Trophoblast cell (in vitro differentiated cells and primary cell): ENCODE results near the gene OXNAD1.

Source experiments
- DNase-seq, 2 donors: peaks; one replicate each; pipeline ENCODE4 v3.0.0-alpha.2; 2016
- H2AFZ ChIP-seq: 2 replicates; pipeline ENCODE4 v1.6.1; 2013; ENCODE audit warnings: low read length, moderate library complexity, mild to moderate bottlenecking; ENCODE audit not compliant: insufficient read depth, poor library complexity
- H2AK5ac ChIP-seq: 2 replicates; pipeline ENCODE4 v1.6.1; 2013; ENCODE audit warnings: mild to moderate bottlenecking, low read length
- H2BK120ac ChIP-seq: 2 replicates; pipeline ENCODE4 v1.6.1; 2013; ENCODE audit warnings: low read length, mild to moderate bottlenecking, moderate library complexity; ENCODE audit not compliant: insufficient read depth, poor library complexity
- H2BK12ac ChIP-seq: 2 replicates; pipeline ENCODE4 v1.6.1; 2013; ENCODE audit warnings: mild to moderate bottlenecking, low read length, moderate library complexity
- H2BK5ac ChIP-seq: 2 replicates; pipeline ENCODE4 v1.6.1; 2013; ENCODE audit warnings: low read length, low read depth, moderate library complexity, mild to moderate bottlenecking; ENCODE audit not compliant: poor library complexity
- H3K14ac ChIP-seq: 2 replicates; pipeline ENCODE4 v1.6.1; 2013; ENCODE audit warnings: mild to moderate bottlenecking, low read length
- H3K18ac ChIP-seq: 2 replicates; pipeline ENCODE4 v1.6.1; 2013; ENCODE audit warnings: mild to moderate bottlenecking, low read length
- H3K23ac ChIP-seq: 2 replicates; pipeline ENCODE4 v1.6.1; 2013; ENCODE audit warnings: low read length
- H3K27ac ChIP-seq: 2 replicates; pipeline ENCODE4 v1.5.1; 2013; ENCODE audit warnings: low read depth, mild to moderate bottlenecking, inconsistent platforms, low read length, moderate library complexity
- H3K27me3 ChIP-seq: 2 replicates; pipeline ENCODE4 v1.6.1; 2013; ENCODE audit warnings: inconsistent platforms, mild to moderate bottlenecking, low read length, moderate library complexity; ENCODE audit not compliant: insufficient read depth
- H3K36me3 ChIP-seq, 2 experiments: 1 replicate in 1 of 2; 2 replicates in 1 of 2; pipeline ENCODE4 v1.6.1; 2013; ENCODE audit warnings: low read length in 2 of 2, mild to moderate bottlenecking in 2 of 2, moderate library complexity in 1 of 2; ENCODE audit not compliant: insufficient read depth in 2 of 2, control insufficient read depth in 1 of 2
- H3K4ac ChIP-seq: 2 replicates; pipeline ENCODE4 v1.6.1; 2013; ENCODE audit warnings: low read depth, mild to moderate bottlenecking, low read length, moderate library complexity
- H3K4me1 ChIP-seq, 2 experiments: 1 replicate in 1 of 2; 2 replicates in 1 of 2; pipeline ENCODE4 v1.6.1; 2013; ENCODE audit warnings: low read length in 2 of 2, mild to moderate bottlenecking in 2 of 2, moderate library complexity in 1 of 2; ENCODE audit not compliant: insufficient read depth in 2 of 2, control insufficient read depth in 1 of 2
- H3K4me2 ChIP-seq: 2 replicates; pipeline ENCODE4 v1.6.1; 2013; ENCODE audit warnings: inconsistent platforms, mild to moderate bottlenecking, low read length, moderate library complexity
- H3K4me3 ChIP-seq: 2 replicates; pipeline ENCODE4 v1.5.1; 2013; ENCODE audit warnings: mild to moderate bottlenecking, low read depth, low read length, inconsistent platforms
- H3K79me1 ChIP-seq: one replicate; pipeline ENCODE4 v1.6.1; 2013; ENCODE audit warnings: low read length
- H3K79me2 ChIP-seq: 2 replicates; pipeline ENCODE4 v1.6.1; 2013; ENCODE audit warnings: low read length, mild to moderate bottlenecking; ENCODE audit not compliant: control insufficient read depth, insufficient read depth, poor library complexity
- H3K9ac ChIP-seq: 2 replicates; pipeline ENCODE4 v1.6.1; 2013; ENCODE audit warnings: mild to moderate bottlenecking, low read length
- H3K9me3 ChIP-seq: 2 replicates; pipeline ENCODE4 v1.6.1; 2013; ENCODE audit warnings: low read depth, mild to moderate bottlenecking, control low read depth, inconsistent platforms, low read length; ENCODE audit not compliant: insufficient read depth
- H4K12ac ChIP-seq: 2 replicates; pipeline ENCODE4 v1.6.1; 2013; ENCODE audit warnings: low read depth, mild to moderate bottlenecking, low read length, moderate library complexity
- H4K8ac ChIP-seq: 2 replicates; pipeline ENCODE4 v1.6.1; 2013; ENCODE audit warnings: low read depth, mild to moderate bottlenecking, low read length, moderate library complexity
- H4K91ac ChIP-seq: one replicate; pipeline ENCODE4 v1.6.1; 2013; ENCODE audit warnings: low read depth, mild to moderate bottlenecking, low read length, moderate library complexity
- WGBS: extraction: QIAGEN DNeasy Blood & Tissue Kit; methylation state at CpG from one replicate; pipeline ENCODE4 v1.1.7; 2013; ENCODE audit warnings: missing lambda C conversion rate; ENCODE audit not compliant: insufficient read length, insufficient coverage; ENCODE audit errors: extremely low coverage; 5-methylcytosine and 5-hydroxymethylcytosine counted together

Gene OXNAD1

GRCh38 chr3:16242177-16242576, 22.8 kb upstream of the OXNAD1 start:
- H3K79me1 ChIP-seq = no peaks in the 10 kb centered on the region
- H3K4me3 ChIP-seq = no peak overlapping the region
- no peak for DNase-seq
- no peak overlapping the region for H2AFZ ChIP-seq
- H4K12ac ChIP-seq = no peak overlapping the region
- no peak overlapping the region for H4K91ac ChIP-seq
- no peak overlapping the region for H3K4me2 ChIP-seq
- no peak overlapping the region for H3K27ac ChIP-seq
- no peak overlapping the region for H3K23ac ChIP-seq
- H2BK120ac ChIP-seq = no peak overlapping the region
- no peak overlapping the region for H3K9ac ChIP-seq
- no peaks in the 10 kb centered on the region for H3K9me3 ChIP-seq
- H4K8ac ChIP-seq = no peak overlapping the region
- no peak overlapping the region for H3K4ac ChIP-seq
- H3K18ac ChIP-seq = no peak overlapping the region
- H2BK12ac ChIP-seq = no peak overlapping the region
- no CpG with 5 or more reads among the region's 5 CpGs for WGBS
- H3K27me3 ChIP-seq = no peaks in the 10 kb centered on the region
- H3K36me3 ChIP-seq = no peaks in the 10 kb centered on the region
- H3K14ac ChIP-seq = no peak overlapping the region
- no peak overlapping the region for H2BK5ac ChIP-seq
- H3K79me2 ChIP-seq = no peaks in the 10 kb centered on the region
- no peak overlapping the region for H2AK5ac ChIP-seq
- no peaks in the 10 kb centered on the region for H3K4me1 ChIP-seq

GRCh38 chr3:16243706-16244490, 21.1 kb upstream of the OXNAD1 start:
- Histone ChIP-seq H3K36me3 (no peaks in the 10 kb centered on the region), H2BK5ac (no peak overlapping the region), H2AFZ (no peak overlapping the region), H3K4me1 (no peaks in the 10 kb centered on the region), H4K12ac (no peak overlapping the region), H2AK5ac (no peak overlapping the region), H4K91ac (no peak overlapping the region), H3K14ac (no peak overlapping the region), H3K27me3 (no peaks in the 10 kb centered on the region), H4K8ac (no peak overlapping the region), H3K9ac (no peak overlapping the region), H3K9me3 (no peaks in the 10 kb centered on the region), H3K23ac (no peak overlapping the region), H2BK12ac (no peak overlapping the region), H3K79me2 (no peaks in the 10 kb centered on the region), H3K27ac (no peak overlapping the region), H3K4me2 (no peak overlapping the region), H3K79me1 (no peaks in the 10 kb centered on the region), H3K4ac (no peak overlapping the region), H2BK120ac (no peak overlapping the region), H3K18ac (no peak overlapping the region), H3K4me3 (no peak overlapping the region)
- WGBS = no CpG with 5 or more reads among the region's 9 CpGs
- no peak for DNase-seq

DNA sequence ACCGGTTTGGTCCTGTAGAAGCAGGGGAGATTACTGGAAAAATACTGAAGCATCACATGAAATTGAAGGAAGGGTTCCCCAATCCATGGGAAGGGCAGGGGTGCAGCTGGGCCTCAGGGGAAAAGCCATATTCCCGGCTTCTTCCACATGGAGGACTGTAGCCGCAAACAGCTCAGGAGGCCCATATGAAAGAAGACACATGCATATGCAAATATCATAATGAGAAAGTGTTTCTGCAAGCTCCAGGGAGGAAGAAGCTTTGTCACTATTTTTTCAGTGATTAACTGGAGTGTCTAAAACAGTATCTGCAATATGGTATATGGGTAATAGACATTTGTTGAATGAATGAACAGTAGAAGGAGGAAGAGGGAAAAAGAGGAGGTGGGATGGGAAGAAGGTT, 19.4 kb upstream of the OXNAD1 start:
- Histone ChIP-seq H3K14ac (no peak overlapping the region), H3K4ac (no peak overlapping the region), H2BK5ac (no peak overlapping the region), H3K27me3 (no peaks in the 10 kb centered on the region), H3K27ac (no peak overlapping the region), H2AK5ac (no peak overlapping the region), H3K9ac (no peak overlapping the region), H3K79me2 (no peaks in the 10 kb centered on the region), H3K9me3 (no peaks in the 10 kb centered on the region), H3K4me2 (no peak overlapping the region), H2AFZ (no peak overlapping the region), H3K36me3 (no peaks in the 10 kb centered on the region), H4K8ac (no peak overlapping the region), H3K4me3 (no peak overlapping the region), H3K4me1 (no peaks in the 10 kb centered on the region), H2BK120ac (no peak overlapping the region), H3K18ac (no peak overlapping the region), H3K23ac (no peak overlapping the region), H4K91ac (no peak overlapping the region), H3K79me1 (no peaks in the 10 kb centered on the region), H2BK12ac (no peak overlapping the region), H4K12ac (no peak overlapping the region)
- DNase-seq = no peak
- no CpG with 5 or more reads among the region's 3 CpGs for WGBS

DNA sequence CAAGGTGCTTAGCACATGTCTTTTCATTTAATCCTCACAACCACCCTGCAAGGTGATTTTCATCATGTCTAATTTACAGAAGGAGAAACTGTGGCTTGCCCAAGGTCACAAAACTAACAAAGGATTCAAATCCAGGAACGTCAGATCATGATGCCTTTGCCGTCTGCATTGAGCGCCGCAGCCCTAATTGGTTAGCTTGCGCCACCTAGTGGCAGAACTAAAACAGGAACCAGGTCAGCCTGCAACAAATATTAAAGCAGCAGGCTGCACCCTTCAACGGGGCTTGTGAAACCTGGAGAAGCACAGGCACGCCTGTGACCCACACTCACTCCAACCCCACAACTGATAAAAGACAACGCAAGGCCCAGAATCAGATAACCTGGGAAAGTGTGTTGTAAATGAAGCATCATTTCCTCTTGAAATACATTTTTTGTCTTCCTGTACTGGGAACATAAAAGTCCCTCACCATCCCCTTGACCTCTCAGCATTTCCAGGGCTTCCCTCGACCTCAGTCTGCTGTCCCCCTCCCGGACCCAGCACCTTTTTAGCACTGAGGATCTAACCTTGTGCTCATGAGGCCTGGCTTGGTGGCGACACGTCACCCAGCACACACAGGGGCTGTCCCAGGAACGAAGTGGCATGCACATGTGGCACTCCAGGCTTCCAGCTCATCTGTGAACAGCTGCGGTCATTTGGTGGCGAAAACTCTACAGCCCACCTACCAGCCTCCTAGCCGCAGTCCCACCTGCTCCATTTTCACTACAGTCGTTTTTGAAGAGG, 17.5 kb upstream of the OXNAD1 start:
- no peak overlapping the region for H3K4me3 ChIP-seq
- H2AFZ ChIP-seq = no peak overlapping the region
- H4K8ac ChIP-seq = no peak overlapping the region
- H3K27me3 ChIP-seq = no peaks in the 10 kb centered on the region
- H3K79me1 ChIP-seq = no peaks in the 10 kb centered on the region
- no peak overlapping the region for H3K4me2 ChIP-seq
- DNase-seq = peak; percentile 65 to 93
- no peaks in the 10 kb centered on the region for H3K4me1 ChIP-seq
- H2AK5ac ChIP-seq = no peak overlapping the region
- H3K27ac ChIP-seq = no peak overlapping the region
- no peaks in the 10 kb centered on the region for H3K79me2 ChIP-seq
- H3K14ac ChIP-seq = no peak overlapping the region
- H4K91ac ChIP-seq = no peak overlapping the region
- H3K36me3 ChIP-seq = no peaks in the 10 kb centered on the region
- no peak overlapping the region for H3K9ac ChIP-seq
- no peak overlapping the region for H3K4ac ChIP-seq
- H2BK12ac ChIP-seq = no peak overlapping the region
- H2BK5ac ChIP-seq = no peak overlapping the region
- H3K23ac ChIP-seq = no peak overlapping the region
- no CpG with 5 or more reads among the region's 17 CpGs for WGBS
- no peak overlapping the region for H3K18ac ChIP-seq
- H2BK120ac ChIP-seq = no peak overlapping the region
- H4K12ac ChIP-seq = no peak overlapping the region
- H3K9me3 ChIP-seq = no peaks in the 10 kb centered on the region
